ENCODE measurements around the gene ENOX1. TPM values are rescaled to one million over a fixed set of nuclear protein-coding genes. Genes with fewer than 3 reads are reported as not detected.

Gene ENOX1
- total RNA-seq, 1 donor from 2014 or later = 0.60 TPM

GRCh38 chr13:43816401-43816889 lies 29.7 kb upstream of the ENOX1 start:
- intact Hi-C loops (cut with micrococcal nuclease) = no loop called here
- H3K27ac ChIP-seq (replicated peaks) = no peak overlapping the region

GRCh38 chr13:43815204-43815603 lies 28.4 kb upstream of the ENOX1 start:
- Histone ChIP-seq H3K27me3 (ENCODE audit: low read depth) (no peaks in the 10 kb centered on the region), H3K4me1 (peaks cover 11% of the 10 kb centered on the region), H3K27ac (replicated peaks) (peak overlapping the region; percentile 36), H3K36me3 (no peaks in the 10 kb centered on the region), H3K4me3 (no peak overlapping the region), H3K9me3 (replicated peaks) (no peaks in the 10 kb centered on the region)
- no peak for TF ChIP-seq CTCF (IDR thresholded peaks at IDR 0.05; ENCODE audit: borderline replicate concordance)
- intact Hi-C loops (cut with micrococcal nuclease) = no loop called here
- no peak for DNase-seq

More at GRCh38 chr13:43816401-43816889, 29.7 kb upstream of the ENOX1 start:
- no peak for DNase-seq
- H3K9me3 ChIP-seq (replicated peaks) = no peaks in the 10 kb centered on the region
- no peak for TF ChIP-seq CTCF (IDR thresholded peaks at IDR 0.05; ENCODE audit: borderline replicate concordance)
- H3K4me3 ChIP-seq = no peak overlapping the region
- H3K36me3 ChIP-seq = no peaks in the 10 kb centered on the region
- peaks cover 11% of the 10 kb centered on the region for H3K4me1 ChIP-seq
- no peaks in the 10 kb centered on the region for H3K27me3 ChIP-seq (ENCODE audit: low read depth)

- Histone ChIP-seq H3K4me3 (no peak overlapping the region), H3K27me3 (ENCODE audit: low read depth) (no peaks in the 10 kb centered on the region), H3K4me1 (no peaks in the 10 kb centered on the region), H3K9me3 (replicated peaks) (no peaks in the 10 kb centered on the region), H3K36me3 (no peaks in the 10 kb centered on the region), H3K27ac (replicated peaks) (no peak overlapping the region)
- no peak for TF ChIP-seq CTCF (IDR thresholded peaks at IDR 0.05; ENCODE audit: borderline replicate concordance)
- intact Hi-C loops (cut with micrococcal nuclease) = loop anchor here (10.0 kb wide), 2 partner anchors 614 to 844 kb away; no protein-coding TSS in a partner anchor
- no peak for DNase-seq
These were observed 21.9 kb upstream of the ENOX1 start for GRCh38 chr13:43808676-43809075.

GRCh38 chr13:43805681-43806128 lies 18.9 kb upstream of the ENOX1 start:
- Histone ChIP-seq H3K9me3 (replicated peaks) (no peaks in the 10 kb centered on the region), H3K4me1 (peaks cover 2% of the 10 kb centered on the region), H3K36me3 (no peaks in the 10 kb centered on the region), H3K4me3 (no peak overlapping the region), H3K27ac (replicated peaks) (no peak overlapping the region), H3K27me3 (ENCODE audit: low read depth) (no peaks in the 10 kb centered on the region)
- intact Hi-C loops (cut with micrococcal nuclease) = loop anchor here (10.0 kb wide), 2 partner anchors 611 to 841 kb away; no protein-coding TSS in a partner anchor
- TF ChIP-seq CTCF (IDR thresholded peaks at IDR 0.05; ENCODE audit: borderline replicate concordance) = no peak
- no peak for DNase-seq

GRCh38 chr13:43805071-43805468 lies 18.3 kb upstream of the ENOX1 start:
- Histone ChIP-seq H3K36me3 (no peaks in the 10 kb centered on the region), H3K27me3 (ENCODE audit: low read depth) (no peaks in the 10 kb centered on the region), H3K9me3 (replicated peaks) (no peaks in the 10 kb centered on the region), H3K4me3 (no peak overlapping the region), H3K4me1 (peaks cover 4% of the 10 kb centered on the region), H3K27ac (replicated peaks) (no peak overlapping the region)
- intact Hi-C loops (cut with micrococcal nuclease) = loop anchor here (10.0 kb wide), 2 partner anchors 610 to 840 kb away; no protein-coding TSS in a partner anchor
- TF ChIP-seq CTCF (IDR thresholded peaks at IDR 0.05; ENCODE audit: borderline replicate concordance) = no peak
- DNase-seq = no peak
